HG03442 (cell line): Measurements from ENCODE around the gene ESM1.

Experiments used
- ATAC-seq: cut with Tn5 transposase; IDR thresholded peaks from one replicate; pipeline ENCODE4 v1.9.1; 2021; ENCODE audit warnings: mild to moderate bottlenecking, moderate library complexity; ENCODE audit not compliant: unreplicated experiment

ESM1 gene

DNA sequence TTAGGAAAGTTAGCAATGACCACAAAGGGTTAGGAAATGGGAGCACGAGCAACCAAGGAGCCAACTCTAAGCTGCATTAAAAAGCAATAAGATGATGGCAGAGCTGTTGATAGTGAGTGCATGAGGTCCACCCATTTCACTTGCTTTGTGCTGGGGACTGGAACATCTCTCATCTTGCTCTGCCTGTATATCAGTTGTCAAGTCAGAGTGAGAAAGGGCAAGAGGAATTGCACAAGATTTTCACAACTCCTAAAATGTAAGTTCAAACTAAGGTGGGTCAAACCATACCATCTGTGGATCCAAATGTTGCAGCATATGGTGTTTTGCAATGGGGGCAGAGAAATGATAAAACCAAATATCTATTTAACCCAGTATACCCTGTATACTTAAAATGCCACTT is 2.8 kb upstream of the ESM1 start:
- no peak for ATAC-seq

GRCh38 chr5:54986269-54986654 is 869 bp upstream of the ESM1 start:
- ATAC-seq, result no peak

DNA sequence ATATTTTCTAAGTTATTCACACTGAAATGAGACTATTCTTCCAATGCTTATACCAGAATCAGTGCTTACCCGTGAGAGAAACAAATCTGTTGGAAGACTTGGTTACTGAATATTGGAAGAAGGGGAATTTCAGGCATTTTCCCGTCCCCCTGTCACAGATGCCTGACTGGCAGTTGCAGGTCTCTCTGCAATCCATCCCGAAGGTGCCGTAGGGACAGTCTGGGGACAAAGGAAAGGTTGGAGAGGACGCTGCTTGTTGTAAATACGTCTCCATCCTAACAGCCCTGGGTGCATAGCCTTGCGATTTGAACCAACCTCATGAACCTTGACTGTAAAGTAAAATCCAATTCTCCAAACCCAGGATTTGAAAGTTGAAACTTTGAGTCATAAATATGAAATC is 3.5 kb downstream of the ESM1 start:
- ATAC-seq, result no peak

DNA sequence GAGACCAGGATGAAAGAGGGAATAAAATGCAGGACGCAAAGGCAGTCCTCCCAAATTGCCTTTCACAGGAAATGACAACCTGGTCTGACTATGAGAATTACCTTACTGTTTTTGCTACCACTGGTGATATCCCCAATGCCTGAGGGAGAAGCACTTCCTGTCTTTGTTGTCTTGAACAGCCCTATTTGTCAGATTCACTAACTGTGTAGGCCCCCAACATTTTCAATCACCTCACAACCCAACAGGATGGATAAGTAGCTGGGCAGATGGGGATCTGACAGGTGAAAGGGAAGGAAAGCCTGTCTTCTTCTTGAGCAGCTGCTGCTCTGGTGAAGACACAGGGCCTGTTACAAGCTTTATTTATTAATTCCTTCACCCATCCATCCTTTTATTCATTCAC is 9.7 kb downstream of the ESM1 start:
- no peak for ATAC-seq

- no peak for ATAC-seq
Measured at GRCh38 chr5:54969856-54970828, 15.3 kb downstream of the ESM1 start.

GRCh38 chr5:54969242-54969641 is 16.2 kb downstream of the ESM1 start:
- no peak for ATAC-seq

GRCh38 chr5:54965806-54966205 is 19.6 kb downstream of the ESM1 start:
- ATAC-seq, result no peak

GRCh38 chr5:54964405-54964804 is 21.0 kb downstream of the ESM1 start:
- no peak for ATAC-seq

- no peak for ATAC-seq
Measured at GRCh38 chr5:54959673-54960418, 25.5 kb downstream of the ESM1 start.

DNA sequence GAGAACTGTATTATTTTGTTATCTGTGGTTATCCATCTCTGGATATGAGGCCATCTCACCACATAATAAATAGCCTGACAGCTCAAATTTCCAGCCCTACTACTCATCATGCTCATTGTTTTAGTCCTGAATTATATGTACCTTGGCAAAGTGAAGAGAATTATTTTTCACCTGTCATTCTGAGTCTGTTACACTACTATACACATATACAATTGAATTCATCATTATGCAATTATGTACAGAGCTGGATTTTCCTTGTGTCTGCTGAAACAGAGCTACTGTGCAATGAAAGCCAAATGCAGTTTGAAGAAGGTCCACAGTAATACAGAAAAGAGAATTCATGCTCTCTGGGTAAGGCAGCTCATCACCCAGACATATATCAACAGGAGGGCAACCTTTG is 28.5 kb downstream of the ESM1 start:
- ATAC-seq, result no peak

DNA sequence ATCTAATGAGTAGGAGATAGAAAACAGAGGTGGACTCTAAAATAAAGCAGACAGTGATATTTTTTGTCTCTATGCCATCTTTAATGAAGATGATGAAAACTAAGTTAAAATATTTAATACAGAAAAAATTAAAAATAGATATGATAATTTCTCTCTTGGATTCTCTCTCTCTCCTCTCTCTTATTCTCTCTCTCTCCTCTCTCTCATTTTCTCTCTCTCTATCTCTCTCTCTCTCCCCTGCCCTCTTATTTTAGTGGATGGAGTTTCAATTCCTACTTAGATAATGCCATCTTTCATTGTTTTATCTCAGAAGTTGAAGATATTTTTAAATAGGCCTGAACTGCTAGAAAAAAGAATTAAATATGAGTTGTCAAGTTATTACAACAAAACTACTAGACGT is 38.2 kb downstream of the ESM1 start:
- ATAC-seq, result no peak

DNA sequence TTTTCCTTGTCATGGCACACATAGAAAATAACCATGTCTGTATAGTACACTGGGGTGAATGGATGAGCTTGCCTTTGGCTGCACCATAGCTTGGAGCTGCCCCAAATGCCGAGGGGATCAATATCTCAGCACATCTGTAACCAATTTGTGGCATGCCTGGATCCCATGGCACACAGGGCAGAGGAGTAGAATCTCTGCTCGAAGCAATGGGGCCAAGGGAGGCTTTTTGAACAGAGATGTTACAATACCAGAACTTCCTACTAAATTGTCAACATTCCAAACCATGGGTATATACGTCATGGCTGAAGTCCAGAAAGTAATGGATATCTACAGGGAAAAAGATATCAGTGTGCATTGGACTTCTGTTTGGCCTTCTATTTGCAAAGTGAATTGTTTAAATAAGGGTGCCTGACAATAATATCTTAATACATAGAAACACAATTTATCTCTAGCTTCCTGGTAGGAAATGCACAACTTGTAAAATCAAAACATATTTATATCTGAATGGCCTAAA is 39.0 kb downstream of the ESM1 start:
- ATAC-seq, result no peak

DNA sequence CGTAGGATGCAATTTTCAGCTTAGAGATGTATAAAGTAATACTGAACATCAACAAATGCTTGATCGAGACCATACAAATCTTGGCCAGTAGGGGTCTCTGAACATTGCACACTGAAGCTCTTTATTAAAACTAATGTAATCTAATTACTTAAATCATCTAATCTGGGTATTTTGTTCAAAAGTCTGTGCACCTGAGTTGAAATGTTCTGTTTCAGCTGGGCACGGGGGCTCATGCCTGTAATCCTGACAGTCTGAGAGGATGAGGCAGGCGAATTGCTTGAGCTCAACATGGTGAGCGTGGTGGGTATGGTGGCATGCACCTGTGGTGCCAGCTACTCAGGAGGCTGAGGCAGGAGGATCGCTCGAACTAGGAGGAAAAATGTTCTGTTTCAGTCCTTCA is 41.0 kb downstream of the ESM1 start:
- no peak for ATAC-seq

- ATAC-seq, result no peak
Measured at GRCh38 chr5:54942064-54942778, 43.2 kb downstream of the ESM1 start.

DNA sequence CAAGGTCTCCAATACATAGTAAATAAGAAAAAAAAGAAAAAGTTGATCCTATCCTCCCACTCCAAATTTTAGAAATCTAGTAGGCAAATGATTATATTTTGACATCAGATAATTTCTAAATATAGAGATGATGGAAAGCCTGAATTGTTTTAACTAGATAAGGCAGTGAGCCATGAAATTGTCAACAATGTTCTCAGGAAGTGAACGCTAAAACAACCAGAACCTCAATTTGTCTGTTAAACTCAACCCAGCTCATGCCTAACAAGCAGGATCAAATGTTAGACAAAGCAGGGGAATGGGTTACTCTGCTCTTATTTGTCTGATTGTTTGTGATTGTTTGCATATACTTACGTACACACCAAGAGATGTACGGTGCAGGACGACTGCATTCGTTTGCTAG is 49.2 kb downstream of the ESM1 start:
- ATAC-seq, result no peak

DNA sequence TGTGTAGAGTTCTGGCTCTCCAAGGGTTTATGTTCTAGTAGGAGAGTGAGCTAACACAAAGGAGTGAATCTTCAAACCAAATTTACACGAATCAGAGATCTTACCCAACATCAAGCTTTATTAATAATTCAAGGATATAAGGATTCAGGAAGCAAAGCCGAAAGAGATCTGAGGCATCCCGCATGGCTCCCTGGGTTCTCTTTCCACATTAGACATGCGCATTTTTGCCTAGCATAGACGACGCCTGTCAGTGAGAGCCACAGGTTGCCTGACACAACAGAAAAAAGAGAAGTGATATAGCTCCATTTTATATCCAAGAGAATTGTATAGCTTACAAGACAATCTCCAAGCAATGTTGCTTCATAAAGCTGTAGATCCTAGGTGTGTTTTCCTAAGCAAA is 52.6 kb downstream of the ESM1 start:
- no peak for ATAC-seq

DNA sequence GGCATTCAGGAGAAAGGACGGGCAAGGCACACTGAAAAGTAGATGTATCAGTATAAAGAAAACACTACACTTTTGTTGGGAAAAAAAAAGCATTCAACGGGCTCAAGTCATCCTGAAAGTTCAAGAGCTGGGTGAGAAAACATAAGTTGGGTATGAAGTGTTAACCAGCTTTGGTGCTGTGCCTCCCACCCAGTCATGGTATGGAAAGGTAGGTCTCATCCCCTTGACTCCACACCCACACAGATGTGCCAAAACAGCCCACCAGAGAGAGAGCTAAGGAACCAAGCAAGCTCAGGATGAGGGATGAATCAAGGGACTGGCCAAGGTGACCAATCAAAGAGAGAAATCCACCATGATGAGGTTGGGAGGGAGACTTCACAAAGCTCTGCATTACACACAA is 54.7 kb downstream of the ESM1 start:
- no peak for ATAC-seq
